H1 (cell line): Measurements from ENCODE around the gene ZNF575. TPM values are rescaled to one million over a fixed set of nuclear protein-coding genes. Genes with fewer than 3 reads are reported as not detected.

Experiments used
- CTCF ChIA-PET: fragments of 300-600 bp; sonication (Branson Sonifier 250); formaldehyde crosslinking; loops from one replicate; lab custom pipeline; 2021; ENCODE audit not compliant: partially characterized antibody; lab: Charles Lee
- POLR2A ChIA-PET: fragments of 300-600 bp; sonication (Branson Sonifier 250); formaldehyde crosslinking; loops from one replicate; lab custom pipeline; 2021; ENCODE audit warnings: inconsistent platforms; ENCODE audit not compliant: partially characterized antibody; lab: Charles Lee
- DNase-seq, 2 experiments: peaks; one replicate each; pipeline versions ENCODE4 v3.0.0 to v3.0.0-alpha.2; 2010 to 2022; ENCODE audit warnings: low spot score in 2 of 2, low read depth in 1 of 2, mixed read lengths in 1 of 2
- FAIRE-seq: peaks from 2 replicates; lab custom pipeline; 2011; peaks lifted over from hg19 to GRCh38; lab: Jason Lieb, UNC
- H2AFZ ChIP-seq: 2 replicates; pipeline ENCODE4 v1.8.1; 2012; ENCODE audit warnings: low read length, inconsistent platforms
- H2AK5ac ChIP-seq: 2 replicates; pipeline ENCODE4 v1.6.1; 2013; ENCODE audit warnings: low read depth, low read length
- H2BK120ac ChIP-seq: replicated peaks from 2 replicates; pipeline ENCODE3; 2013; ENCODE audit warnings: low read depth, low read length, inconsistent platforms
- H2BK12ac ChIP-seq: 2 replicates; pipeline ENCODE4 v1.6.1; 2013; ENCODE audit warnings: low read depth, low read length
- H2BK15ac ChIP-seq: 2 replicates; pipeline ENCODE4 v1.6.1; 2013; ENCODE audit warnings: low read length
- H2BK20ac ChIP-seq: 2 replicates; pipeline ENCODE4 v1.6.1; 2013; ENCODE audit warnings: low read length
- H2BK5ac ChIP-seq: 2 replicates; pipeline ENCODE4 v1.6.1; 2013; ENCODE audit warnings: low read depth, low read length
- H3K14ac ChIP-seq: 2 replicates; pipeline ENCODE4 v1.6.1; 2013; ENCODE audit warnings: inconsistent platforms; ENCODE audit not compliant: insufficient read length
- H3K18ac ChIP-seq: 2 replicates; pipeline ENCODE4 v1.6.1; 2013; ENCODE audit warnings: low read length; ENCODE audit errors: extremely low read depth
- H3K23ac ChIP-seq: 2 replicates; pipeline ENCODE4 v1.6.1; 2013; ENCODE audit warnings: inconsistent platforms; ENCODE audit not compliant: insufficient read length
- H3K23me2 ChIP-seq: 2 replicates; pipeline ENCODE4 v1.6.1; 2013; ENCODE audit warnings: low read depth, low read length
- H3K27ac ChIP-seq: 2 replicates; pipeline ENCODE4 v1.6.1; 2011; ENCODE audit warnings: low read depth, low read length, inconsistent platforms
- H3K27me3 ChIP-seq, 4 experiments: replicated peaks in 1 of 4; 1 replicate in 1 of 4; 2 replicates in 3 of 4; pipeline versions ENCODE4 v1.6.1 to v1.8.1; 2011 to 2013; ENCODE audit warnings: low read length in 3 of 4, mild to moderate bottlenecking in 3 of 4, inconsistent platforms in 2 of 4, mixed read lengths in 2 of 4, moderate library complexity in 1 of 4; ENCODE audit not compliant: control insufficient read depth in 3 of 4, insufficient read depth in 3 of 4; ENCODE audit errors: extremely low read depth in 1 of 4
- H3K36me3 ChIP-seq, 4 experiments: 2 replicates each; pipeline versions ENCODE4 v1.6.1 to v1.8.1; 2011 to 2013; ENCODE audit warnings: mild to moderate bottlenecking in 4 of 4, low read length in 3 of 4, moderate library complexity in 2 of 4, control low read depth in 1 of 4, inconsistent platforms in 1 of 4; ENCODE audit not compliant: insufficient read depth in 4 of 4, control insufficient read depth in 2 of 4
- H3K4ac ChIP-seq: replicated peaks from 2 replicates; pipeline ENCODE3; 2013; ENCODE audit warnings: low read length, low read depth, mixed read lengths, inconsistent platforms; ENCODE audit not compliant: insufficient read length
- H3K4me1 ChIP-seq, 4 experiments: replicated peaks in 1 of 4; 1 replicate in 1 of 4; 2 replicates in 3 of 4; pipeline versions ENCODE4 v1.6.1 to v1.8.1; 2011 to 2013; ENCODE audit warnings: low read length in 3 of 4, inconsistent platforms in 2 of 4, mixed read lengths in 1 of 4; ENCODE audit not compliant: insufficient read depth in 4 of 4, control insufficient read depth in 3 of 4
- H3K4me2 ChIP-seq, 2 experiments: 2 replicates each; pipeline versions ENCODE4 v1.6.1 to v1.8.1; 2011 to 2013; ENCODE audit warnings: low read depth in 2 of 2, low read length in 2 of 2, control low read depth in 1 of 2, inconsistent platforms in 1 of 2, mild to moderate bottlenecking in 1 of 2; ENCODE audit not compliant: insufficient read depth in 1 of 2
- H3K4me3 ChIP-seq, 4 experiments: fragments of 200-600, 300-600 bp in 1 of 4; sonication (generic), shearing (Covaris generic), sonication (Bioruptor Twin) in 1 of 4; 2 replicates each; pipeline versions ENCODE4 v1.5.1 to v1.8.1; 2011 to 2016; ENCODE audit warnings: low read length in 4 of 4, low read depth in 3 of 4, control low read depth in 2 of 4, inconsistent platforms in 2 of 4, mild to moderate bottlenecking in 2 of 4, mixed read lengths in 1 of 4, moderate library complexity in 1 of 4; ENCODE audit not compliant: insufficient read depth in 2 of 4; ENCODE audit errors: extremely low read depth in 1 of 4
- H3K56ac ChIP-seq: replicated peaks from 2 replicates; pipeline ENCODE3; 2013; ENCODE audit warnings: low read depth, mild to moderate bottlenecking, mixed read lengths, low read length, inconsistent platforms; ENCODE audit not compliant: insufficient read length
- H3K79me1 ChIP-seq: 2 replicates; pipeline ENCODE4 v1.6.1; 2013; ENCODE audit warnings: low read depth, low read length, control low read depth
- H3K79me2 ChIP-seq, 2 experiments: 2 replicates each; pipeline versions ENCODE4 v1.6.1 to v1.8.1; 2012 to 2013; ENCODE audit warnings: low read length in 2 of 2, mild to moderate bottlenecking in 2 of 2, inconsistent platforms in 1 of 2; ENCODE audit not compliant: insufficient read depth in 2 of 2, control insufficient read depth in 1 of 2
- H3K9ac ChIP-seq, 4 experiments: replicated peaks in 1 of 4; 1 replicate in 1 of 4; 2 replicates in 3 of 4; pipeline versions ENCODE4 v1.6.1 to v1.8.1; 2011 to 2013; ENCODE audit warnings: low read depth in 3 of 4, low read length in 3 of 4, control low read depth in 2 of 4, mild to moderate bottlenecking in 2 of 4, moderate library complexity in 2 of 4, inconsistent platforms in 1 of 4; ENCODE audit errors: extremely low read depth in 1 of 4
- H3K9me3 ChIP-seq, 2 experiments: 2 replicates each; pipeline versions ENCODE4 v1.6.1 to v1.8.1; 2012 to 2013; ENCODE audit warnings: mild to moderate bottlenecking in 2 of 2, moderate library complexity in 2 of 2, control low read depth in 1 of 2, inconsistent platforms in 1 of 2, low read depth in 1 of 2, low read length in 1 of 2, mixed read lengths in 1 of 2; ENCODE audit not compliant: insufficient read depth in 2 of 2
- H4K20me1 ChIP-seq, 2 experiments: replicated peaks in 1 of 2; 2 replicates each; pipeline versions ENCODE3 to v1.8.1; 2011 to 2013; ENCODE audit warnings: inconsistent platforms in 2 of 2, low read length in 2 of 2, mild to moderate bottlenecking in 1 of 2; ENCODE audit not compliant: insufficient read depth in 2 of 2, control insufficient read depth in 1 of 2
- H4K5ac ChIP-seq: 2 replicates; pipeline ENCODE4 v1.6.1; 2013; ENCODE audit warnings: low read length, low read depth, mixed read lengths, inconsistent platforms; ENCODE audit not compliant: insufficient read length
- H4K8ac ChIP-seq: 2 replicates; pipeline ENCODE4 v1.8.0; 2013; ENCODE audit warnings: mild to moderate bottlenecking, moderate library complexity, low read length, inconsistent platforms; ENCODE audit not compliant: insufficient read depth; ENCODE audit errors: extremely low read depth
- H4K91ac ChIP-seq: replicated peaks from 2 replicates; pipeline ENCODE3; 2013; ENCODE audit warnings: low read length, mixed read lengths, inconsistent platforms; ENCODE audit not compliant: insufficient read length
- SIN3A ChIP-seq, 2 experiments: IDR thresholded peaks in 1 of 2; conservative IDR thresholded peaks in 1 of 2; 2 replicates each; pipeline ENCODE4 v1.6.1; 2011 to 2012; ENCODE audit warnings: low read length in 2 of 2, improper control_type of control experiment in 1 of 2, low read depth in 1 of 2, mild to moderate bottlenecking in 1 of 2
- WGBS, 2 experiments: shearing (Covaris generic) in 1 of 2; methylation state at CpG; one replicate each; pipeline versions ENCODE4 v1.1.6 to v1.1.7; 2013 to 2015; ENCODE audit warnings: low lambda C conversion rate in 2 of 2, mixed read lengths in 2 of 2, inconsistent platforms in 1 of 2, low coverage in 1 of 2, missing lambda C conversion rate in 1 of 2; ENCODE audit not compliant: insufficient replicate concordance in 2 of 2, insufficient coverage in 1 of 2, insufficient read length in 1 of 2; ENCODE audit errors: extremely low coverage in 1 of 2, missing lambda C conversion rate in 1 of 2; 5-methylcytosine and 5-hydroxymethylcytosine counted together
- polyA plus RNA-seq, 7 experiments: library from polyadenylated mRNA; depleted of rRNA in 3 of 7; stranded (reverse) in 5 of 7; unstranded in 2 of 7; fragments of >200 nt in 5 of 7; fragments of 200-250 nt in 2 of 7; gene quantifications; 1 replicate in 5 of 7; 2 replicates in 1 of 7; 4 replicates in 1 of 7; pipeline versions ENCODE4 v1.2.1 to v1.2.3, GENCODE V29; 2011 to 2013; ENCODE audit warnings: missing spikeins in 2 of 7, mixed read lengths in 2 of 7
- total RNA-seq: library from RNA; stranded (reverse); fragmentation: NEBNext Ultra II Directional; extraction: Animal tissue kit (Norgen Biotek cat#: 25700); gene quantifications from 2 replicates; pipeline ENCODE4 v1.2.1, GENCODE V29; 2021

Gene ZNF575
- total and polyA plus RNA-seq, 2 of the 8 experiments (the other 6 are each of a cell fraction or from before 2014, with no cell fraction given): 0.05 TPM; not detected in 1

DNA sequence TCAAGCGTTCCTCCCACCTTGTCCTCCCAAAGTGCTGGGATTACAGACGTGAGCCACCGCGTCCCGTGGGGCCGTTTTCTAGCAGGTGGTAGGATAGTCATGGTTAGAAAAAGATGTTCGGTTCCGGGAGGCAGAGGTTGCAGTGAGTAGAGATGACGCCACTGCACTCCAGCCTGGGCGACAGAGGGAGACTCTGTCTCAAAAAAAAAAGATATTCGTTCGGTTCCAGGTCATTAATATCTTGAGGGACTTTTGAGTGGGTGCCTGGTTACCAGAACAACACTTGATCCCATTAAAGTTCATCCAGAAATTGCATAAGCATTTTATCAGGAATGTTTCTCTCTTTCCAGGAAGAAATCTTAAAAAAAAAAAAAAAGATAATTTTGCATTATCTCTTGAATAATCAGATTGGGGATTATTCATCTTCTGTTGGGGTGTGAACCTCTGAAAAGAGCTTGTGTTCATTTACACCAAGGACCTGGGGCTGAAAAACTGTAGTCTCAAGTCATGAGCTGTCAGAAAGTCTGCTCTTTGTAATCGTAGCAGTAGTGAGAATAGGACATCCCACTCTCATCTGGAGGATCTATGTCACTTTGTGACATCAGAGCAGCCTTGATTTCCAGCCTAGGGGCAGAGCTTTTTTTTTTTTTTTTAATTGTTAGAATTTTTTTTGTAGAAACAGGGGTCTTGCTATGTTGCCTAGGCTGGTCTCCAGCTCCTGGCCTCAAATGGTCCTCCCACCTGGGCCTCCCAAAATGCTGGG is 4.9 kb upstream of the ZNF575 start:
- Histone ChIP-seq H3K4me1 (peaks cover 0 to 15% (median 6%) of the 10 kb centered on the region in 4 experiments; a peak in 6 of 7 replicates), H3K36me3 (no peaks in the 10 kb centered on the region), H3K27ac (no peak overlapping the region), H3K27me3 (peaks cover 2 to 14% (median 10%) of the 10 kb centered on the region in 4 experiments), H3K18ac (no peak overlapping the region), H4K20me1 (no peaks in the 10 kb centered on the region), H3K23ac (no peak overlapping the region), H3K9me3 (no peaks in the 10 kb centered on the region; a peak in 1 of 4 replicates), H2BK120ac (no peak overlapping the region), H3K14ac (no peak overlapping the region), H4K8ac (no peak overlapping the region), H4K91ac (no peak overlapping the region), H3K79me2 (no peaks in the 10 kb centered on the region), H3K4ac (no peak overlapping the region), H2BK5ac (no peak overlapping the region), H3K9ac (no peak overlapping the region), H3K23me2 (peaks cover 21% of the 10 kb centered on the region), H3K79me1 (no peaks in the 10 kb centered on the region), H3K4me3 (no peak overlapping the region), H2BK12ac (no peak overlapping the region), H2AK5ac (no peak overlapping the region), H4K5ac (no peak overlapping the region), H2BK15ac (no peak overlapping the region), H2AFZ (no peak overlapping the region), H3K4me2 (peak overlapping the region in 1 of 2 experiments; percentile 82; a peak in 2 of 4 replicates)
- DNase-seq (no peak), FAIRE-seq (no peak)
- POLR2A ChIA-PET: interaction anchor here (1.2 to 1.5 kb wide), 3 partner anchors 26 to 68 kb away, joined by 3 to 4 read pairs (median 4); partner anchors contain the start of genes IRGQ and ZNF576
- WGBS, 2 experiments: 71% methylated on average over 13 of the region's 13 CpGs; no CpG with 5 or more reads in 1 of the 2 experiments
- no peak for TF ChIP-seq SIN3A (conservative IDR thresholded peaks at IDR 0.05 in 1 of 2, IDR thresholded peaks at IDR 0.05 in 1 of 2; ENCODE audit: low read depth in 1 of 2, low read length in 2 of 2)
- TF ChIP-seq, all 59 proteins: peak for 0
- no peak overlapping the region for H2BK20ac ChIP-seq
- H3K56ac ChIP-seq: no peak overlapping the region
- CTCF ChIA-PET: interaction anchor here (1.0 to 1.8 kb wide), 6 partner anchors 8 to 140 kb away, joined by 3 to 11 read pairs (median 4); partner anchors contain the start of gene IRGQ
